Transverse colon (tissue), 4 donors: ENCODE data around the gene FAM171A2.

ENCODE experiments used
- POLR2AphosphoS5 ChIP-seq, 3 donors: sonication (generic); formaldehyde crosslinking; IDR thresholded peaks; one replicate each; pipeline ENCODE4 v1.6.1; 2016; ENCODE audit warnings: antibody characterized with exemption in 3 of 3
- TF ChIP-seq, protein P1 (sequence below), 5 experiments: fragments of 200-600 bp in 3 of 5; fragments of 450-650 bp in 2 of 5; sonication (generic) in 3 of 5; IDR thresholded peaks; 1 replicate in 2 of 5; 2 replicates in 3 of 5; pipeline ENCODE4 v1.5.1; 2016 to 2017; ENCODE audit warnings: antibody characterized with exemption in 5 of 5, inconsistent platforms in 3 of 5, mild to moderate bottlenecking in 2 of 5, moderate library complexity in 1 of 5

DNA sequence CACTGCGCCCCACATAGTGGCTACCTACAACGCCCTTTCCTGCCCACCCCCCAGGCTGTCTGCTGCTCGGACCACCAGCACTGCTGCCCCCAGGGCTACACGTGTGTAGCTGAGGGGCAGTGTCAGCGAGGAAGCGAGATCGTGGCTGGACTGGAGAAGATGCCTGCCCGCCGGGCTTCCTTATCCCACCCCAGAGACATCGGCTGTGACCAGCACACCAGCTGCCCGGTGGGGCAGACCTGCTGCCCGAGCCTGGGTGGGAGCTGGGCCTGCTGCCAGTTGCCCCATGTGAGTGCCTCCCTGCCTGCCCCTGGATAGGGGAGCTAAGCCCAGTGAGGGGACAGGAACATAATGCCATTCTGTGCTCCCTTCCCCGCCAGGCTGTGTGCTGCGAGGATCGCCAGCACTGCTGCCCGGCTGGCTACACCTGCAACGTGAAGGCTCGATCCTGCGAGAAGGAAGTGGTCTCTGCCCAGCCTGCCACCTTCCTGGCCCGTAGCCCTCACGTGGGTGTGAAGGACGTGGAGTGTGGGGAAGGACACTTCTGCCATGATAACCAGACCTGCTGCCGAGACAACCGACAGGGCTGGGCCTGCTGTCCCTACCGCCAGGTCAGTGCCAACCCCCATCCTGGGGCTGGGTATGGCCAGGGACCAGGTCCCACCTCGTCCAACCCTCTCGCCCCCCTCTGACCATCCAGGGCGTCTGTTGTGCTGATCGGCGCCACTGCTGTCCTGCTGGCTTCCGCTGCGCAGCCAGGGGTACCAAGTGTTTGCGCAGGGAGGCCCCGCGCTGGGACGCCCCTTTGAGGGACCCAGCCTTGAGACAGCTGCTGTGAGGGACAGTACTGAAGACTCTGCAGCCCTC lies 11.5 kb downstream of the FAM171A2 start:
- TF ChIP-seq, protein P1, sequence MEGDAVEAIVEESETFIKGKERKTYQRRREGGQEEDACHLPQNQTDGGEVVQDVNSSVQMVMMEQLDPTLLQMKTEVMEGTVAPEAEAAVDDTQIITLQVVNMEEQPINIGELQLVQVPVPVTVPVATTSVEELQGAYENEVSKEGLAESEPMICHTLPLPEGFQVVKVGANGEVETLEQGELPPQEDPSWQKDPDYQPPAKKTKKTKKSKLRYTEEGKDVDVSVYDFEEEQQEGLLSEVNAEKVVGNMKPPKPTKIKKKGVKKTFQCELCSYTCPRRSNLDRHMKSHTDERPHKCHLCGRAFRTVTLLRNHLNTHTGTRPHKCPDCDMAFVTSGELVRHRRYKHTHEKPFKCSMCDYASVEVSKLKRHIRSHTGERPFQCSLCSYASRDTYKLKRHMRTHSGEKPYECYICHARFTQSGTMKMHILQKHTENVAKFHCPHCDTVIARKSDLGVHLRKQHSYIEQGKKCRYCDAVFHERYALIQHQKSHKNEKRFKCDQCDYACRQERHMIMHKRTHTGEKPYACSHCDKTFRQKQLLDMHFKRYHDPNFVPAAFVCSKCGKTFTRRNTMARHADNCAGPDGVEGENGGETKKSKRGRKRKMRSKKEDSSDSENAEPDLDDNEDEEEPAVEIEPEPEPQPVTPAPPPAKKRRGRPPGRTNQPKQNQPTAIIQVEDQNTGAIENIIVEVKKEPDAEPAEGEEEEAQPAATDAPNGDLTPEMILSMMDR (IDR thresholded peaks at IDR 0.05), result no peak
- no peak for TF ChIP-seq POLR2AphosphoS5 (IDR thresholded peaks at IDR 0.05)
